Trophoblast cell (in vitro differentiated cells and primary cell): Measurements from ENCODE around the gene ASTN2.

Source experiments
- DNase-seq, 2 donors: peaks; one replicate each; pipeline ENCODE4 v3.0.0-alpha.2; 2016
- H2AFZ ChIP-seq: 2 replicates; pipeline ENCODE4 v1.6.1; 2013; ENCODE audit warnings: low read length, moderate library complexity, mild to moderate bottlenecking; ENCODE audit not compliant: insufficient read depth, poor library complexity
- H2AK5ac ChIP-seq: 2 replicates; pipeline ENCODE4 v1.6.1; 2013; ENCODE audit warnings: mild to moderate bottlenecking, low read length
- H2BK120ac ChIP-seq: 2 replicates; pipeline ENCODE4 v1.6.1; 2013; ENCODE audit warnings: low read length, mild to moderate bottlenecking, moderate library complexity; ENCODE audit not compliant: insufficient read depth, poor library complexity
- H2BK12ac ChIP-seq: 2 replicates; pipeline ENCODE4 v1.6.1; 2013; ENCODE audit warnings: mild to moderate bottlenecking, low read length, moderate library complexity
- H2BK5ac ChIP-seq: 2 replicates; pipeline ENCODE4 v1.6.1; 2013; ENCODE audit warnings: low read length, low read depth, moderate library complexity, mild to moderate bottlenecking; ENCODE audit not compliant: poor library complexity
- H3K14ac ChIP-seq: 2 replicates; pipeline ENCODE4 v1.6.1; 2013; ENCODE audit warnings: mild to moderate bottlenecking, low read length
- H3K18ac ChIP-seq: 2 replicates; pipeline ENCODE4 v1.6.1; 2013; ENCODE audit warnings: mild to moderate bottlenecking, low read length
- H3K23ac ChIP-seq: 2 replicates; pipeline ENCODE4 v1.6.1; 2013; ENCODE audit warnings: low read length
- H3K27ac ChIP-seq: 2 replicates; pipeline ENCODE4 v1.5.1; 2013; ENCODE audit warnings: low read depth, mild to moderate bottlenecking, inconsistent platforms, low read length, moderate library complexity
- H3K27me3 ChIP-seq: 2 replicates; pipeline ENCODE4 v1.6.1; 2013; ENCODE audit warnings: inconsistent platforms, mild to moderate bottlenecking, low read length, moderate library complexity; ENCODE audit not compliant: insufficient read depth
- H3K36me3 ChIP-seq, 2 experiments: 1 replicate in 1 of 2; 2 replicates in 1 of 2; pipeline ENCODE4 v1.6.1; 2013; ENCODE audit warnings: low read length in 2 of 2, mild to moderate bottlenecking in 2 of 2, moderate library complexity in 1 of 2; ENCODE audit not compliant: insufficient read depth in 2 of 2, control insufficient read depth in 1 of 2
- H3K4ac ChIP-seq: 2 replicates; pipeline ENCODE4 v1.6.1; 2013; ENCODE audit warnings: low read depth, mild to moderate bottlenecking, low read length, moderate library complexity
- H3K4me1 ChIP-seq, 2 experiments: 1 replicate in 1 of 2; 2 replicates in 1 of 2; pipeline ENCODE4 v1.6.1; 2013; ENCODE audit warnings: low read length in 2 of 2, mild to moderate bottlenecking in 2 of 2, moderate library complexity in 1 of 2; ENCODE audit not compliant: insufficient read depth in 2 of 2, control insufficient read depth in 1 of 2
- H3K4me2 ChIP-seq: 2 replicates; pipeline ENCODE4 v1.6.1; 2013; ENCODE audit warnings: inconsistent platforms, mild to moderate bottlenecking, low read length, moderate library complexity
- H3K4me3 ChIP-seq: 2 replicates; pipeline ENCODE4 v1.5.1; 2013; ENCODE audit warnings: mild to moderate bottlenecking, low read depth, low read length, inconsistent platforms
- H3K79me1 ChIP-seq: one replicate; pipeline ENCODE4 v1.6.1; 2013; ENCODE audit warnings: low read length
- H3K79me2 ChIP-seq: 2 replicates; pipeline ENCODE4 v1.6.1; 2013; ENCODE audit warnings: low read length, mild to moderate bottlenecking; ENCODE audit not compliant: control insufficient read depth, insufficient read depth, poor library complexity
- H3K9ac ChIP-seq: 2 replicates; pipeline ENCODE4 v1.6.1; 2013; ENCODE audit warnings: mild to moderate bottlenecking, low read length
- H3K9me3 ChIP-seq: 2 replicates; pipeline ENCODE4 v1.6.1; 2013; ENCODE audit warnings: low read depth, mild to moderate bottlenecking, control low read depth, inconsistent platforms, low read length; ENCODE audit not compliant: insufficient read depth
- H4K12ac ChIP-seq: 2 replicates; pipeline ENCODE4 v1.6.1; 2013; ENCODE audit warnings: low read depth, mild to moderate bottlenecking, low read length, moderate library complexity
- H4K8ac ChIP-seq: 2 replicates; pipeline ENCODE4 v1.6.1; 2013; ENCODE audit warnings: low read depth, mild to moderate bottlenecking, low read length, moderate library complexity
- H4K91ac ChIP-seq: one replicate; pipeline ENCODE4 v1.6.1; 2013; ENCODE audit warnings: low read depth, mild to moderate bottlenecking, low read length, moderate library complexity
- WGBS: extraction: QIAGEN DNeasy Blood & Tissue Kit; methylation state at CpG from one replicate; pipeline ENCODE4 v1.1.7; 2013; ENCODE audit warnings: missing lambda C conversion rate; ENCODE audit not compliant: insufficient read length, insufficient coverage; ENCODE audit errors: extremely low coverage; 5-methylcytosine and 5-hydroxymethylcytosine counted together

Gene ASTN2

DNA sequence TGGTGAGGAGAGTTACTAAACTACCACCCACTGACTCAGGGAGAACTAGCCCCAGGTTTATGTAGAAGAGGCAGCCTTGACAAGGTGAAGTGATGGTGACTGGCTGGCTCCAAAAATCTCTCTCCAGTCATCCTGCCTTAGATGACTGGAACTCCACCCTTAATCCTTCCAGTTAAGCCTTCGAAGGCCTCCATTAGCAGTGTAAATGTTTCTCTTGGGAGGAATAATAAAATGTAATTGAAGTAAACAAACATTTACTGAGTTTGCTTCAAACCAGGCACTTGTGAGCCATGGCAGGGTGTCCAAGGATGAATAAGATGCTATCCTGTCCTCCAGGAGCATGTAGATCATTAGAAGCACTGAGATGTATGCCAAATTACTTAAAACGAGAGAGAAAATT lies 35.5 kb downstream of the ASTN2 start:
- Histone ChIP-seq H3K4me3 (no peak overlapping the region), H3K4ac (no peak overlapping the region), H3K9ac (no peak overlapping the region), H3K27ac (no peak overlapping the region), H3K4me2 (no peak overlapping the region), H4K91ac (no peak overlapping the region), H4K8ac (no peak overlapping the region), H2BK120ac (no peak overlapping the region), H3K9me3 (no peaks in the 10 kb centered on the region), H3K79me2 (no peaks in the 10 kb centered on the region), H3K18ac (no peak overlapping the region), H2AFZ (no peak overlapping the region), H4K12ac (no peak overlapping the region), H2BK5ac (no peak overlapping the region), H2BK12ac (no peak overlapping the region), H3K27me3 (no peaks in the 10 kb centered on the region), H3K79me1 (no peaks in the 10 kb centered on the region), H3K4me1 (peaks cover 0 to 3% of the 10 kb centered on the region in 2 experiments), H3K23ac (no peak overlapping the region), H2AK5ac (no peak overlapping the region), H3K36me3 (no peaks in the 10 kb centered on the region), H3K14ac (no peak overlapping the region)
- no peak for DNase-seq
- WGBS: no CpG with 5 or more reads among the region's 2 CpGs

- no peak overlapping the region for H2AFZ ChIP-seq
- H3K4ac ChIP-seq: no peak overlapping the region
- no peaks in the 10 kb centered on the region for H3K79me1 ChIP-seq
- no peak overlapping the region for H3K27ac ChIP-seq
- DNase-seq: no peak
- H3K18ac ChIP-seq: no peak overlapping the region
- no peak overlapping the region for H2BK5ac ChIP-seq
- H3K23ac ChIP-seq: no peak overlapping the region
- no peaks in the 10 kb centered on the region for H3K79me2 ChIP-seq
- H2BK12ac ChIP-seq: no peak overlapping the region
- H3K4me2 ChIP-seq: peak overlapping the region; percentile 13
- H3K36me3 ChIP-seq: no peaks in the 10 kb centered on the region
- H3K14ac ChIP-seq: no peak overlapping the region
- no peak overlapping the region for H3K4me3 ChIP-seq
- no CpG with 5 or more reads among the region's 5 CpGs for WGBS
- H2AK5ac ChIP-seq: no peak overlapping the region
- no peak overlapping the region for H3K9ac ChIP-seq
- no peak overlapping the region for H4K12ac ChIP-seq
- no peak overlapping the region for H4K91ac ChIP-seq
- no peak overlapping the region for H2BK120ac ChIP-seq
- H3K9me3 ChIP-seq: no peaks in the 10 kb centered on the region
- H3K4me1 ChIP-seq: peaks cover 0 to 3% of the 10 kb centered on the region in 2 experiments
- H4K8ac ChIP-seq: no peak overlapping the region
- no peaks in the 10 kb centered on the region for H3K27me3 ChIP-seq
Observed at GRCh38 chr9:117377046-117377445, 37.8 kb downstream of the ASTN2 start.

DNA sequence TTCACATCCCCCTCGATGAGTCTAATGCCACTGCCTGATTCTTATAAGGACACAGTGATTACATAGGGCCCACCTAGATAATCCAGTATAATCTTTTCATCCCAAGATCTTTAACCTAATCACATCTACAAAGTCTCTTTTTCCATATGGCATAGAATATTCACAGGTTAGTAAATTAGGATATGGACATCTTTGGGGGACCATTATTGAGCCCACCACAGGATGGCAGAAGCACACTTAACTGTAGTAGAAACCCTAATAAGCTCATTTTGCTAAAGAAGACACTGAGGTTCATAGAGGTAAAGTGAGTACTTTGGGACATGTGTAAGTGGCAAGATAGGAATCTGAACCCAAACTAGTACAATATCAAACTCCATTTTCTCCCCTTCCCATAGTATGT lies 38.9 kb downstream of the ASTN2 start:
- no peak overlapping the region for H2BK12ac ChIP-seq
- H3K9ac ChIP-seq: no peak overlapping the region
- H2BK5ac ChIP-seq: no peak overlapping the region
- no peak overlapping the region for H3K14ac ChIP-seq
- H3K18ac ChIP-seq: no peak overlapping the region
- no peaks in the 10 kb centered on the region for H3K27me3 ChIP-seq
- no peak for DNase-seq
- H3K79me1 ChIP-seq: no peaks in the 10 kb centered on the region
- H3K9me3 ChIP-seq: no peaks in the 10 kb centered on the region
- no peak overlapping the region for H4K8ac ChIP-seq
- H3K36me3 ChIP-seq: no peaks in the 10 kb centered on the region
- H3K79me2 ChIP-seq: no peaks in the 10 kb centered on the region
- no peak overlapping the region for H3K23ac ChIP-seq
- H3K4ac ChIP-seq: no peak overlapping the region
- no peak overlapping the region for H2AFZ ChIP-seq
- WGBS: no CpG with 5 or more reads among the region's 1 CpG
- no peak overlapping the region for H4K91ac ChIP-seq
- peaks cover 0 to 3% of the 10 kb centered on the region in 2 experiments for H3K4me1 ChIP-seq
- H2BK120ac ChIP-seq: no peak overlapping the region
- no peak overlapping the region for H3K4me3 ChIP-seq
- H3K27ac ChIP-seq: no peak overlapping the region
- H2AK5ac ChIP-seq: no peak overlapping the region
- H3K4me2 ChIP-seq: no peak overlapping the region
- no peak overlapping the region for H4K12ac ChIP-seq

GRCh38 chr9:117374076-117374725 lies 40.7 kb downstream of the ASTN2 start:
- DNase-seq: no peak
- H3K9me3 ChIP-seq: no peaks in the 10 kb centered on the region
- H3K27me3 ChIP-seq: no peaks in the 10 kb centered on the region
- H2AK5ac ChIP-seq: no peak overlapping the region
- H3K79me2 ChIP-seq: no peaks in the 10 kb centered on the region
- no peak overlapping the region for H3K23ac ChIP-seq
- H4K8ac ChIP-seq: no peak overlapping the region
- H3K4me3 ChIP-seq: no peak overlapping the region
- no peaks in the 10 kb centered on the region for H3K36me3 ChIP-seq
- no peak overlapping the region for H2BK12ac ChIP-seq
- no peak overlapping the region for H2BK120ac ChIP-seq
- no peak overlapping the region for H2AFZ ChIP-seq
- no peak overlapping the region for H3K4ac ChIP-seq
- no peaks in the 10 kb centered on the region for H3K79me1 ChIP-seq
- H3K9ac ChIP-seq: no peak overlapping the region
- H4K12ac ChIP-seq: no peak overlapping the region
- WGBS: no CpG with 5 or more reads among the region's 4 CpGs
- no peak overlapping the region for H3K27ac ChIP-seq
- H2BK5ac ChIP-seq: no peak overlapping the region
- peaks cover 0 to 3% of the 10 kb centered on the region in 2 experiments for H3K4me1 ChIP-seq
- no peak overlapping the region for H3K4me2 ChIP-seq
- H4K91ac ChIP-seq: no peak overlapping the region
- H3K18ac ChIP-seq: no peak overlapping the region
- no peak overlapping the region for H3K14ac ChIP-seq
